GM18861 (cell line): ENCODE results near the gene SNX4.
"Not testable (repeated sequence)": the region's sequence is repeated elsewhere in the genome, so short reads cannot be mapped to it uniquely, and the experiment has no call there.

Experiments
- ATAC-seq: cut with Tn5 transposase; IDR thresholded peaks from one replicate; pipeline ENCODE4 v1.9.1; 2021; ENCODE audit not compliant: unreplicated experiment

The SNX4 gene

DNA sequence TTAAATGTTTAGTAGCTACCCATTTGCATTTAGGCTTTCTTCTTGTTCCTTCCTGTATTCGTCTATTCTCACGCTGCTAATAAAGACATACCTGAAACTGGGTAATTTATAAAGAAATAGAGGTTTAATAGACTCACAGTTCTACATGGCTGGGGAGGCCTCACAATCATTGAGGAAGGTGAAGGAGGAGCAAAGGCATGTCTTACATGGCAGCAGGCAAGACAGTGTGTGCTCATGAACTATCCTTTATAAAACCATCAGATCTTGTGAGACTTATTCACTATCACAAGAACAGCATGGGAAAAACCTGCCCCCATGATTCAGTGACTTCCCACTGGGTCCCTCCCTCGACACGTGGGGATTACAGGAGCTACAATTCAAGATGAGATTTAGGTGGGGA lies 114.5 kb downstream of the SNX4 start:
- ATAC-seq = not testable (repeated sequence)

DNA sequence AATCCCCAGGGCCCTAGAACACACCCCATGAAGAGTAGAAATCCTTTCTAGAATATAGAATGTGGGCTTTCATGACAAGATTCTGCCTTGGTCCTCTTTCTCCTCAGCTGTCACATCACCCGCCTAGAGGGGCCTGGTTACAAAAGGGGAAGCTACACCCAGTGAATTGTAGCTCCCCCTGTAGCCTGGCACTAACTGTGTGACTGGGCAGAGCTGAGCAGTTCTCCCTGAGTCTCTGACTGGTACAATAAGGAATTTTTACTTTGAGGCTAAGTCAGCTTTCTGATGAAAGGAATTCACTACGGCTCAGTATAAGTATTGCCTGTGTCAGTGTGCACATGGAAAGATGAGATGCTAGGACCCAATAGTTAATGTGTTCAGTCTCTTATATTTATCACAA lies 116.2 kb downstream of the SNX4 start:
- ATAC-seq = no peak

- ATAC-seq = no peak
Measured at GRCh38 chr3:125402639-125403038, 117.4 kb downstream of the SNX4 start.

- ATAC-seq = no peak
Measured at GRCh38 chr3:125401402-125401801, 118.6 kb downstream of the SNX4 start.

DNA sequence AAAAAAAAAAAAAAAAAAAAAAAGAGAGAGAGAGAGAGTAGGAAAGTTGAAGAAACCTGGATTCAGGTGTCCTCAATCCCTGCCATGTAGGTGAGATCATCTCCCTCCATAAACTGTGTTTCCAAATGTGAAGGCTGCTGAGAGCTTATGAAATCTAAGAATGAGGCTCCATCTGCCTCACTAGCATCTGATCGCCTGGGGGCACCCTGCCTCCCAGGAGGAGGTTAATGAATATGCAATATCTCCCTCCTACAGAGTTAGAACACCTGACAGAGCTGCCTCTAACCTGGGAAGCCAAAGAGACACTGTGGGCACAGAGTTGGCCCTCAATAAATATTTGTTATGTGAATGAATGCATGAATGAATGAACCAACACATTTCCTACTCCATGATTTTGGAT lies 121.0 kb downstream of the SNX4 start:
- ATAC-seq = no peak
